Panc1 (cell line): ENCODE measurements around the gene DGAT2.

Experiments used
- TF ChIP-seq, protein P1 (sequence below): fragments of 450-650 bp; IDR thresholded peaks from 2 replicates; pipeline ENCODE4 v1.5.1; 2017; ENCODE audit warnings: mild to moderate bottlenecking
- TF ChIP-seq, protein P2 (sequence below), 2 experiments: IDR thresholded peaks; 2 replicates each; pipeline ENCODE4 v1.6.1; 2011 to 2012; ENCODE audit warnings: low read depth in 2 of 2, control low read depth in 1 of 2, low read length in 1 of 2, mild to moderate bottlenecking in 1 of 2, moderate library complexity in 1 of 2; ENCODE audit not compliant: insufficient read depth in 1 of 2

DNA sequence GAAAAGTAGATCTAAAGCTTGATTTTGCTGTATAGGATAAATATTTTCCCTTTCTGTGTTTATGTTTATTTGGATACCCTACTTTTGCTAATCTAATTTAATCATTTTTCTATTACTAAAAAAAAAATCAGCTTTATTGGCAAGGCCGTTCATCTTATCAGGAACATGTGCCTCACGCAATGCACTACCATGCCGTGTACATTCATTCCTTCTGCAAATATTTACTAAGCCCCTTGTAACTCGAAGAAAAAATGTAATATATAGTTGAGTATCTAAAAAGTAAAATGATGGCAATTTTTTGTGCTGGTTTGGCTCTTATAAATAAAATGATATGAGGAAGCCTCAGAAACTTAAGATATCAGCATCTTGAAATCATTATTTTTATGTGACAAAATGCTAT, 55.4 kb downstream of the DGAT2 start:
- TF ChIP-seq, protein P1, sequence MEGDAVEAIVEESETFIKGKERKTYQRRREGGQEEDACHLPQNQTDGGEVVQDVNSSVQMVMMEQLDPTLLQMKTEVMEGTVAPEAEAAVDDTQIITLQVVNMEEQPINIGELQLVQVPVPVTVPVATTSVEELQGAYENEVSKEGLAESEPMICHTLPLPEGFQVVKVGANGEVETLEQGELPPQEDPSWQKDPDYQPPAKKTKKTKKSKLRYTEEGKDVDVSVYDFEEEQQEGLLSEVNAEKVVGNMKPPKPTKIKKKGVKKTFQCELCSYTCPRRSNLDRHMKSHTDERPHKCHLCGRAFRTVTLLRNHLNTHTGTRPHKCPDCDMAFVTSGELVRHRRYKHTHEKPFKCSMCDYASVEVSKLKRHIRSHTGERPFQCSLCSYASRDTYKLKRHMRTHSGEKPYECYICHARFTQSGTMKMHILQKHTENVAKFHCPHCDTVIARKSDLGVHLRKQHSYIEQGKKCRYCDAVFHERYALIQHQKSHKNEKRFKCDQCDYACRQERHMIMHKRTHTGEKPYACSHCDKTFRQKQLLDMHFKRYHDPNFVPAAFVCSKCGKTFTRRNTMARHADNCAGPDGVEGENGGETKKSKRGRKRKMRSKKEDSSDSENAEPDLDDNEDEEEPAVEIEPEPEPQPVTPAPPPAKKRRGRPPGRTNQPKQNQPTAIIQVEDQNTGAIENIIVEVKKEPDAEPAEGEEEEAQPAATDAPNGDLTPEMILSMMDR: no peak
- TF ChIP-seq, protein P2, sequence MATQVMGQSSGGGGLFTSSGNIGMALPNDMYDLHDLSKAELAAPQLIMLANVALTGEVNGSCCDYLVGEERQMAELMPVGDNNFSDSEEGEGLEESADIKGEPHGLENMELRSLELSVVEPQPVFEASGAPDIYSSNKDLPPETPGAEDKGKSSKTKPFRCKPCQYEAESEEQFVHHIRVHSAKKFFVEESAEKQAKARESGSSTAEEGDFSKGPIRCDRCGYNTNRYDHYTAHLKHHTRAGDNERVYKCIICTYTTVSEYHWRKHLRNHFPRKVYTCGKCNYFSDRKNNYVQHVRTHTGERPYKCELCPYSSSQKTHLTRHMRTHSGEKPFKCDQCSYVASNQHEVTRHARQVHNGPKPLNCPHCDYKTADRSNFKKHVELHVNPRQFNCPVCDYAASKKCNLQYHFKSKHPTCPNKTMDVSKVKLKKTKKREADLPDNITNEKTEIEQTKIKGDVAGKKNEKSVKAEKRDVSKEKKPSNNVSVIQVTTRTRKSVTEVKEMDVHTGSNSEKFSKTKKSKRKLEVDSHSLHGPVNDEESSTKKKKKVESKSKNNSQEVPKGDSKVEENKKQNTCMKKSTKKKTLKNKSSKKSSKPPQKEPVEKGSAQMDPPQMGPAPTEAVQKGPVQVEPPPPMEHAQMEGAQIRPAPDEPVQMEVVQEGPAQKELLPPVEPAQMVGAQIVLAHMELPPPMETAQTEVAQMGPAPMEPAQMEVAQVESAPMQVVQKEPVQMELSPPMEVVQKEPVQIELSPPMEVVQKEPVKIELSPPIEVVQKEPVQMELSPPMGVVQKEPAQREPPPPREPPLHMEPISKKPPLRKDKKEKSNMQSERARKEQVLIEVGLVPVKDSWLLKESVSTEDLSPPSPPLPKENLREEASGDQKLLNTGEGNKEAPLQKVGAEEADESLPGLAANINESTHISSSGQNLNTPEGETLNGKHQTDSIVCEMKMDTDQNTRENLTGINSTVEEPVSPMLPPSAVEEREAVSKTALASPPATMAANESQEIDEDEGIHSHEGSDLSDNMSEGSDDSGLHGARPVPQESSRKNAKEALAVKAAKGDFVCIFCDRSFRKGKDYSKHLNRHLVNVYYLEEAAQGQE (IDR thresholded peaks at IDR 0.05; ENCODE audit: insufficient read depth in 1 of 2, low read depth in 2 of 2, low read length in 1 of 2): no peak
